ENCODE measurements around the gene ISCA2. TPM values are rescaled to one million over a fixed set of nuclear protein-coding genes. Genes with fewer than 3 reads are reported as not detected.

ISCA2 gene
- total RNA-seq, 4 donors from 2014 or later, result 4.1 to 32.4 (median 20.6) TPM

- no peak overlapping the region for H3K4me3 ChIP-seq
- 56% methylated on average over 5 of the region's 5 CpGs; no CpG with 5 or more reads in 1 of the 2 donors for WGBS, 2 donors (ENCODE audit: low coverage in 1 of 2)
- no peaks in the 10 kb centered on the region for H3K27me3 ChIP-seq
- no peak for DNase-seq
- TF ChIP-seq POLR2AphosphoS5 (IDR thresholded peaks at IDR 0.05), result no peak
- intact Hi-C loops (cut with DNase I; ENCODE audit: low total_unique reads) (no loop called here), in situ Hi-C loops (cut with MboI; ENCODE audit: low pct_ligation_motif_present in 1 of 4, low pct_unique_long_range_greater_than_20kb in 1 of 4, low sequenced_read_pairs in 3 of 4) (no loop called here)
- no peak overlapping the region for H3K27ac ChIP-seq
- H3K9me3 ChIP-seq, result no peaks in the 10 kb centered on the region
- H3K4me1 ChIP-seq, result no peaks in the 10 kb centered on the region
- no peaks in the 10 kb centered on the region for H3K36me3 ChIP-seq
Measured at GRCh38 chr14:74507840-74508239, 14.3 kb downstream of the ISCA2 start.

- DNase-seq, result no peak
- H3K4me3 ChIP-seq, result no peak overlapping the region
- H3K27ac ChIP-seq, result no peak overlapping the region
- WGBS, 2 donors (ENCODE audit: low coverage in 1 of 2), result 57% methylated on average over 15 of the region's 15 CpGs; no CpG with 5 or more reads in 1 of the 2 donors
- H3K4me1 ChIP-seq, result no peaks in the 10 kb centered on the region
- H3K27me3 ChIP-seq, result no peaks in the 10 kb centered on the region
- in situ Hi-C loops (cut with MboI; ENCODE audit: low pct_ligation_motif_present in 1 of 4, low pct_unique_long_range_greater_than_20kb in 1 of 4, low sequenced_read_pairs in 3 of 4), result no loop called here
- TF ChIP-seq POLR2AphosphoS5 (IDR thresholded peaks at IDR 0.05) (no peak), EP300 (IDR thresholded peaks at IDR 0.05; ENCODE audit: low read depth) (no peak), CTCF (IDR thresholded peaks at IDR 0.05) (no peak), POLR2A (IDR thresholded peaks at IDR 0.05) (no peak)
- H3K36me3 ChIP-seq, result no peaks in the 10 kb centered on the region
- intact Hi-C loops (cut with DNase I; ENCODE audit: low total_unique reads), result no loop called here
- no peaks in the 10 kb centered on the region for H3K9me3 ChIP-seq
Measured at GRCh38 chr14:74508292-74508731, 14.7 kb downstream of the ISCA2 start.

GRCh38 chr14:74508844-74509428, 15.4 kb downstream of the ISCA2 start:
- Histone ChIP-seq H3K4me3 (no peak overlapping the region), H3K9me3 (no peaks in the 10 kb centered on the region), H3K4me1 (no peaks in the 10 kb centered on the region), H3K27me3 (no peaks in the 10 kb centered on the region), H3K36me3 (no peaks in the 10 kb centered on the region), H3K27ac (no peak overlapping the region)
- intact Hi-C loops (cut with DNase I; ENCODE audit: low total_unique reads), result no loop called here
- TF ChIP-seq CTCF (IDR thresholded peaks at IDR 0.05) (no peak), EP300 (IDR thresholded peaks at IDR 0.05; ENCODE audit: low read depth) (no peak), POLR2A (IDR thresholded peaks at IDR 0.05) (no peak), POLR2AphosphoS5 (IDR thresholded peaks at IDR 0.05) (no peak)
- no peak for DNase-seq
- in situ Hi-C loops (cut with MboI; ENCODE audit: low pct_ligation_motif_present in 1 of 4, low pct_unique_long_range_greater_than_20kb in 1 of 4, low sequenced_read_pairs in 3 of 4), result no loop called here
- 80% methylated on average over 11 of the region's 13 CpGs; no CpG with 5 or more reads in 1 of the 2 donors for WGBS, 2 donors (ENCODE audit: low coverage in 1 of 2)

GRCh38 chr14:74509587-74510222, 16.1 kb downstream of the ISCA2 start:
- DNase-seq, result no peak
- in situ Hi-C loops (cut with MboI; ENCODE audit: low pct_ligation_motif_present in 1 of 4, low pct_unique_long_range_greater_than_20kb in 1 of 4, low sequenced_read_pairs in 3 of 4), result no loop called here
- 92% methylated on average over 10 of the region's 10 CpGs; no CpG with 5 or more reads in 1 of the 2 donors for WGBS, 2 donors (ENCODE audit: low coverage in 1 of 2)
- no peak overlapping the region for H3K27ac ChIP-seq
- intact Hi-C loops (cut with DNase I; ENCODE audit: low total_unique reads), result no loop called here
- H3K4me1 ChIP-seq, result no peaks in the 10 kb centered on the region
- TF ChIP-seq POLR2A (IDR thresholded peaks at IDR 0.05) (no peak), EP300 (IDR thresholded peaks at IDR 0.05; ENCODE audit: low read depth) (no peak), POLR2AphosphoS5 (IDR thresholded peaks at IDR 0.05) (no peak), CTCF (IDR thresholded peaks at IDR 0.05) (no peak)
- H3K4me3 ChIP-seq, result no peak overlapping the region
- H3K9me3 ChIP-seq, result no peaks in the 10 kb centered on the region
- no peaks in the 10 kb centered on the region for H3K36me3 ChIP-seq
- H3K27me3 ChIP-seq, result no peaks in the 10 kb centered on the region
